HepG2 (cell line): Measurements from ENCODE around the gene SNX9. TPM values are rescaled to one million over a fixed set of nuclear protein-coding genes. Genes with fewer than 3 reads are reported as not detected.

ENCODE experiments used
- CBX1 ChIP-seq: IDR thresholded peaks from one replicate; pipeline ENCODE4 v1.6.1; 2016; ENCODE audit warnings: antibody characterized with exemption, low read depth
- ELF3 ChIP-seq: IDR thresholded peaks from 2 replicates; pipeline ENCODE4 v1.6.1; 2016; ENCODE audit warnings: missing genetic modification reagents, missing compliant biosample characterization
- ETV6 ChIP-seq: sonication (generic); formaldehyde crosslinking; conservative IDR thresholded peaks from 2 replicates; pipeline ENCODE4 v1.4.0; 2020; ENCODE audit warnings: missing genetic modification reagents
- GZF1 ChIP-seq: sonication (generic); formaldehyde crosslinking; IDR thresholded peaks from 2 replicates; pipeline ENCODE4 v1.5.1; 2020; ENCODE audit warnings: mild to moderate bottlenecking, missing genetic modification reagents
- KDM1A ChIP-seq: IDR thresholded peaks from 2 replicates; pipeline ENCODE4 v1.6.1; 2016; ENCODE audit warnings: missing compliant biosample characterization
- KDM3A ChIP-seq: IDR thresholded peaks from 2 replicates; pipeline ENCODE4 v1.6.1; 2018; ENCODE audit warnings: low read depth, missing compliant biosample characterization
- SIN3B ChIP-seq: fragments of 150-350 bp; IDR thresholded peaks from 2 replicates; pipeline ENCODE4 v1.6.1; 2014; ENCODE audit warnings: low read length
- SMAD9 ChIP-seq: sonication (generic); formaldehyde crosslinking; IDR thresholded peaks from 2 replicates; pipeline ENCODE4 v1.5.1; 2020; ENCODE audit warnings: mild to moderate bottlenecking, missing genetic modification reagents
- SRSF1 ChIP-seq: fragments of 200-400 bp; formaldehyde crosslinking; optimal IDR thresholded peaks from 2 replicates; pipeline ENCODE3; 2017; ENCODE audit warnings: mild to moderate bottlenecking, low read depth, low read length, moderate library complexity
- TBP ChIP-seq: sonication (generic); formaldehyde crosslinking; IDR thresholded peaks from 2 replicates; pipeline ENCODE4 v1.5.0; 2020; ENCODE audit warnings: missing genetic modification reagents
- TBX2 ChIP-seq: sonication (generic); formaldehyde crosslinking; IDR thresholded peaks from 2 replicates; pipeline ENCODE4 v1.5.0; 2020; ENCODE audit warnings: missing genetic modification reagents, mild to moderate bottlenecking, borderline replicate concordance
- ZBTB21 ChIP-seq: sonication (generic); formaldehyde crosslinking; IDR thresholded peaks from 2 replicates; pipeline ENCODE4 v1.4.0; 2020; ENCODE audit warnings: missing genetic modification reagents
- ZNF224 ChIP-seq: sonication (generic); formaldehyde crosslinking; IDR thresholded peaks from 2 replicates; pipeline ENCODE4 v1.5.0; 2020; ENCODE audit warnings: mild to moderate bottlenecking, missing genetic modification reagents
- ZNF530 ChIP-seq: sonication (generic); formaldehyde crosslinking; IDR thresholded peaks from 2 replicates; pipeline ENCODE4 v1.5.0; 2020; ENCODE audit warnings: low read depth, mild to moderate bottlenecking, missing genetic modification reagents
- ZNF670 ChIP-seq: sonication (generic); formaldehyde crosslinking; IDR thresholded peaks from 2 replicates; pipeline ENCODE4 v1.8.0; 2022; ENCODE audit warnings: mild to moderate bottlenecking, missing genetic modification reagents, borderline replicate concordance
- ZNF792 ChIP-seq: IDR thresholded peaks from 2 replicates; pipeline ENCODE4 v1.6.1; 2016
- polyA plus RNA-seq, 8 experiments: library from polyadenylated mRNA; depleted of rRNA in 3 of 8; stranded (reverse) in 7 of 8; unstranded in 1 of 8; fragments of >200 nt; fragmentation: Illumina TruSeq in 4 of 8; extraction: Trizol in 4 of 8; gene quantifications; 2 replicates each; pipeline versions ENCODE4 v1.2.1 to v1.2.3, GENCODE V29; 2011 to 2016; ENCODE audit warnings: low read depth in 4 of 8, missing spikeins in 1 of 8, mixed read lengths in 1 of 8; ENCODE audit not compliant: insufficient read depth in 1 of 8
- total RNA-seq, 5 experiments: library from RNA; depleted of rRNA; stranded (reverse); fragments of >200 nt; fragmentation: Illumina TruSeq; extraction: Trizol; gene quantifications; 2 replicates each; pipeline ENCODE4 v1.2.3, GENCODE V29; 2016; ENCODE audit warnings: low read depth in 1 of 5
- TF ChIP-seq, protein P1 (sequence below): sonication (generic); formaldehyde crosslinking; IDR thresholded peaks from 2 replicates; pipeline ENCODE4 v1.4.0; 2020; ENCODE audit warnings: missing genetic modification reagents
- TF ChIP-seq, protein P2 (sequence below): sonication (generic); formaldehyde crosslinking; IDR thresholded peaks from 2 replicates; pipeline ENCODE4 v1.8.0; 2022; ENCODE audit warnings: mild to moderate bottlenecking, missing genetic modification reagents, moderate library complexity
- TF ChIP-seq, protein P3 (sequence below): sonication (generic); formaldehyde crosslinking; IDR thresholded peaks from 2 replicates; pipeline ENCODE4 v1.5.0; 2020; ENCODE audit warnings: missing genetic modification reagents
- TF ChIP-seq, protein P4 (sequence below): sonication (generic); formaldehyde crosslinking; IDR thresholded peaks from 2 replicates; pipeline ENCODE4; 2020; ENCODE audit warnings: missing genetic modification reagents, mild to moderate bottlenecking, borderline replicate concordance

Gene SNX9
- total and polyA plus RNA-seq, 2 of the 13 experiments (the other 11 are each of a cell fraction or from before 2014, with no cell fraction given), result 21.9 to 36.0 TPM

DNA sequence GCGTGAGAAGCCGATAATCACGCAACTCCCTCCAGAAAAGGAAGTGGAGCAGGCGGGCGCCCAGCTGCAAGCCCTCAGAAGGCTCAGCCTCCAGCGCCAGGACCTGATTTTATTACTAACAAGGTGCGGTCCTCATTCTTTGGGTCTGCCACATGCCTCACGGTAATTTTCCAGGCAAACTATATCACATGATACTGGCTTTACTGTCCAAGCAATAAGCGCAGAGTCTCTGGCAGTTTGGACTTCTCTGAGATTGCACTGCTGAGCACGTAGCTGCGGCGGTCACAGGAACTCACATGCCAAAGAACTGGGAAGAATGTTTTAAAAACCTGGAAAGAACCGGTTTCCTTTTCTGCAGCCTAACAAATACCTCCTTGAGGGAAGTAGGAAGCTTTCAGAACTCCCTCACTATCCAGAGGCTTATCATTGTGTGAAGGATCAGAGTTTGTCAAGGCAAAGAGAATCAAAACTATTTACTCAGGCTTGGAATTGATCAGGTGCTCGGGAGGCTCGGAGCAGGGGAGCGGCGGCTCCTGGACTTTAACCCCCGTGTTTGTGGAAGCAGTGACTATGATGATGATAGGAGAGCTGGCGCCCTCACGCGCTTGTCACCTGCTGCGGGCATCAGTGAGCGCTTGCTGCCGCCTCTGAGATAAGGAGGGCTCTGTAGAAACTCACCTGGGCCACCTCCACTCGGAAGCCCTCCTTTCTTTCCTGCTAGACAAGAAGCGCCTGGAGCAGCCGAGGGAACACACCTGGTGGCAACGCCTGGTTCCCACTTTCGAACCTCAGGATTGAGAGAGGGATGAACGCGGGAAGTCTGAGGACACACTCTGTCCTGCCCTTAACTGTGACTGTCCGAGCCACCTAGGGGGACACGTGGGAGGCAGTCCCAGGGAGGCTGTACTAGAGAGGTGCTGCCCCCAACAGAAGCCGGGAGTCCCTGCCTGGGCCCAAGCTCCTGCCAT is 131.4 kb downstream of the SNX9 start (continued):
- TF ChIP-seq, protein P1, sequence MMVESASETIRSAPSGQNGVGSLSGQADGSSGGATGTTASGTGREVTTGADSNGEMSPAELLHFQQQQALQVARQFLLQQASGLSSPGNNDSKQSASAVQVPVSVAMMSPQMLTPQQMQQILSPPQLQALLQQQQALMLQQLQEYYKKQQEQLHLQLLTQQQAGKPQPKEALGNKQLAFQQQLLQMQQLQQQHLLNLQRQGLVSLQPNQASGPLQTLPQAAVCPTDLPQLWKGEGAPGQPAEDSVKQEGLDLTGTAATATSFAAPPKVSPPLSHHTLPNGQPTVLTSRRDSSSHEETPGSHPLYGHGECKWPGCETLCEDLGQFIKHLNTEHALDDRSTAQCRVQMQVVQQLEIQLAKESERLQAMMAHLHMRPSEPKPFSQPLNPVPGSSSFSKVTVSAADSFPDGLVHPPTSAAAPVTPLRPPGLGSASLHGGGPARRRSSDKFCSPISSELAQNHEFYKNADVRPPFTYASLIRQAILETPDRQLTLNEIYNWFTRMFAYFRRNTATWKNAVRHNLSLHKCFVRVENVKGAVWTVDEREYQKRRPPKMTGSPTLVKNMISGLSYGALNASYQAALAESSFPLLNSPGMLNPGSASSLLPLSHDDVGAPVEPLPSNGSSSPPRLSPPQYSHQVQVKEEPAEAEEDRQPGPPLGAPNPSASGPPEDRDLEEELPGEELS (CRISPR knock-in tag), result peak; percentile 67
- TF ChIP-seq ZNF670 (CRISPR knock-in tag) (peak; percentile 37; the same call in 1 of the 2 replicates), KDM3A (CRISPR knock-in tag) (peak; percentile 71; the same call in 1 of the 2 replicates), ZNF792 (CRISPR knock-in tag) (peak; percentile 82), SMAD9 (CRISPR knock-in tag) (no peak), KDM1A (CRISPR knock-in tag) (peak; percentile 76; the same call in 1 of the 2 replicates), TBP (CRISPR knock-in tag) (peak; percentile 15; the same call in 1 of the 2 replicates), ZNF224 (CRISPR knock-in tag) (peak; percentile 35; the same call in 1 of the 2 replicates), ZNF530 (CRISPR knock-in tag) (no peak), TBX2 (CRISPR knock-in tag) (peak; percentile 94), ZBTB21 (no peak), ELF3 (peak; percentile 58; the same call in 1 of the 2 replicates), CBX1 (no peak), SRSF1 (no peak), SIN3B (no peak), ETV6 (CRISPR knock-in tag) (no peak), GZF1 (CRISPR knock-in tag) (0 out of 2 replicates have a peak, but pooled peaks have one; percentile 5)
- TF ChIP-seq, protein P2, sequence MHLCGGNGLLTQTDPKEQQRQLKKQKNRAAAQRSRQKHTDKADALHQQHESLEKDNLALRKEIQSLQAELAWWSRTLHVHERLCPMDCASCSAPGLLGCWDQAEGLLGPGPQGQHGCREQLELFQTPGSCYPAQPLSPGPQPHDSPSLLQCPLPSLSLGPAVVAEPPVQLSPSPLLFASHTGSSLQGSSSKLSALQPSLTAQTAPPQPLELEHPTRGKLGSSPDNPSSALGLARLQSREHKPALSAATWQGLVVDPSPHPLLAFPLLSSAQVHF (CRISPR knock-in tag), result no peak
- TF ChIP-seq, protein P3, sequence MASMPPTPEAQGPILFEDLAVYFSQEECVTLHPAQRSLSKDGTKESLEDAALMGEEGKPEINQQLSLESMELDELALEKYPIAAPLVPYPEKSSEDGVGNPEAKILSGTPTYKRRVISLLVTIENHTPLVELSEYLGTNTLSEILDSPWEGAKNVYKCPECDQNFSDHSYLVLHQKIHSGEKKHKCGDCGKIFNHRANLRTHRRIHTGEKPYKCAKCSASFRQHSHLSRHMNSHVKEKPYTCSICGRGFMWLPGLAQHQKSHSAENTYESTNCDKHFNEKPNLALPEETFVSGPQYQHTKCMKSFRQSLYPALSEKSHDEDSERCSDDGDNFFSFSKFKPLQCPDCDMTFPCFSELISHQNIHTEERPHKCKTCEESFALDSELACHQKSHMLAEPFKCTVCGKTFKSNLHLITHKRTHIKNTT (CRISPR knock-in tag), result no peak
- TF ChIP-seq, protein P4, sequence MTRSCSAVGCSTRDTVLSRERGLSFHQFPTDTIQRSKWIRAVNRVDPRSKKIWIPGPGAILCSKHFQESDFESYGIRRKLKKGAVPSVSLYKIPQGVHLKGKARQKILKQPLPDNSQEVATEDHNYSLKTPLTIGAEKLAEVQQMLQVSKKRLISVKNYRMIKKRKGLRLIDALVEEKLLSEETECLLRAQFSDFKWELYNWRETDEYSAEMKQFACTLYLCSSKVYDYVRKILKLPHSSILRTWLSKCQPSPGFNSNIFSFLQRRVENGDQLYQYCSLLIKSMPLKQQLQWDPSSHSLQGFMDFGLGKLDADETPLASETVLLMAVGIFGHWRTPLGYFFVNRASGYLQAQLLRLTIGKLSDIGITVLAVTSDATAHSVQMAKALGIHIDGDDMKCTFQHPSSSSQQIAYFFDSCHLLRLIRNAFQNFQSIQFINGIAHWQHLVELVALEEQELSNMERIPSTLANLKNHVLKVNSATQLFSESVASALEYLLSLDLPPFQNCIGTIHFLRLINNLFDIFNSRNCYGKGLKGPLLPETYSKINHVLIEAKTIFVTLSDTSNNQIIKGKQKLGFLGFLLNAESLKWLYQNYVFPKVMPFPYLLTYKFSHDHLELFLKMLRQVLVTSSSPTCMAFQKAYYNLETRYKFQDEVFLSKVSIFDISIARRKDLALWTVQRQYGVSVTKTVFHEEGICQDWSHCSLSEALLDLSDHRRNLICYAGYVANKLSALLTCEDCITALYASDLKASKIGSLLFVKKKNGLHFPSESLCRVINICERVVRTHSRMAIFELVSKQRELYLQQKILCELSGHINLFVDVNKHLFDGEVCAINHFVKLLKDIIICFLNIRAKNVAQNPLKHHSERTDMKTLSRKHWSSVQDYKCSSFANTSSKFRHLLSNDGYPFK, result peak; percentile 70; the same call in 1 of the 2 replicates
